ENCODE results near the gene CACHD1. TPM values are rescaled to one million over a fixed set of nuclear protein-coding genes. Genes with fewer than 3 reads are reported as not detected.

The CACHD1 gene
- polyA plus RNA-seq, 2 of the 4 experiments (the other 2 are of a cell fraction) = 0.72 to 1.6 TPM

GRCh38 chr1:64594446-64594845 is 124.5 kb downstream of the CACHD1 start:
- 94% methylated on average over 4 of the region's 4 CpGs for WGBS (ENCODE audit: missing lambda C conversion rate)
- no peak for ATAC-seq
- ChIA-PET POLR2A (no interaction called here), CTCF (no interaction called here)
- Histone ChIP-seq H3K4me3 (no peak overlapping the region), H3K9me3 (no peaks in the 10 kb centered on the region), H3K4me1 (peaks cover 37% of the 10 kb centered on the region), H3K27ac (no peak overlapping the region), H3K4me2 (no peak overlapping the region)
- DNase-seq (ENCODE audit: low read depth in 1 of 2, low spot score in 1 of 2) = no peak
- TF ChIP-seq JUN (IDR thresholded peaks at IDR 0.05) = no peak
- TF ChIP-seq CHD2 (IDR thresholded peaks at IDR 0.05; ENCODE audit: low read length, partially characterized antibody) = no peak
- TF ChIP-seq ESRRA (IDR thresholded peaks at IDR 0.05; ENCODE audit: borderline replicate concordance, low read length) = no peak
- no peak for TF ChIP-seq KDM5A (IDR thresholded peaks at IDR 0.05)
- no peak for TF ChIP-seq POLR2A (IDR thresholded peaks at IDR 0.05; ENCODE audit: low read length)
- TF ChIP-seq POLR2AphosphoS2 (conservative IDR thresholded peaks at IDR 0.05; ENCODE audit: low read length) = no peak
- no peak for TF ChIP-seq ATOH8 (CRISPR knock-in tag; IDR thresholded peaks at IDR 0.05; ENCODE audit: low read depth)
- no peak for TF ChIP-seq JUNB (IDR thresholded peaks at IDR 0.05)
- no peak for FAIRE-seq

- ChIA-PET POLR2A (no interaction called here), CTCF (interaction anchor here (0.6 kb wide), 1 partner anchor 250 kb away, joined by 3 read pairs; no protein-coding TSS in a partner anchor)
- Histone ChIP-seq H3K27ac (peak overlapping the region in 1 of 2 experiments; percentile 56; a peak in 1 of 6 replicates), H3K4me3 (no peak overlapping the region), H3K4me1 (peaks cover 37% of the 10 kb centered on the region), H3K4me2 (peak overlapping the region; percentile 69), H3K9me3 (no peaks in the 10 kb centered on the region)
- 34% methylated on average over 5 of the region's 5 CpGs for WGBS (ENCODE audit: missing lambda C conversion rate)
- peak in 1 of 2 experiments; percentile 29 for DNase-seq (ENCODE audit: low read depth in 1 of 2, low spot score in 1 of 2)
- TF ChIP-seq ELK1 (IDR thresholded peaks at IDR 0.05; ENCODE audit: low read depth, low read length) (no peak), EHF (CRISPR knock-in tag; IDR thresholded peaks at IDR 0.05) (no peak), EP300 (IDR thresholded peaks at IDR 0.05) (peak in 1 of 2 experiments; percentile 28; a peak in 1 of 5 replicates), CHD4 (IDR thresholded peaks at IDR 0.05; ENCODE audit: borderline replicate concordance) (no peak), GATA3 (IDR thresholded peaks at IDR 0.05; ENCODE audit: borderline replicate concordance) (peak; percentile 87), BCL3 (IDR thresholded peaks at IDR 0.05) (0 out of 3 replicates have a peak, but pooled peaks have one; percentile 52), JUN (IDR thresholded peaks at IDR 0.05) (0 out of 5 replicates have a peak, but pooled peaks of 1 of the 2 experiments have one; percentile 21)
- FAIRE-seq = no peak
- ATAC-seq = peak in 1 of 2 experiments; percentile 44; a peak in 2 of 6 replicates
Measured at GRCh38 chr1:64595871-64596515, 126.1 kb downstream of the CACHD1 start.

GRCh38 chr1:64597113-64597512 is 127.2 kb downstream of the CACHD1 start:
- CTCF ChIA-PET = no interaction called here
- POLR2A ChIA-PET = no interaction called here
- H3K4me3 ChIP-seq = no peak overlapping the region
- peaks cover 37% of the 10 kb centered on the region for H3K4me1 ChIP-seq
- WGBS (ENCODE audit: missing lambda C conversion rate) = 83% methylated on average over 4 of the region's 4 CpGs
- peak overlapping the region in 1 of 2 experiments; percentile 56; a peak in 3 of 6 replicates for H3K27ac ChIP-seq
- peak overlapping the region; percentile 69; the same call in 2 of the 3 replicates for H3K4me2 ChIP-seq
- DNase-seq (ENCODE audit: low read depth in 1 of 2, low spot score in 1 of 2) = no peak
- H3K9me3 ChIP-seq = no peaks in the 10 kb centered on the region
- FAIRE-seq = no peak
- ATAC-seq = no peak
- TF ChIP-seq HES2 (IDR thresholded peaks at IDR 0.05) (no peak), SMC3 (IDR thresholded peaks at IDR 0.05) (no peak), EHMT2 (IDR thresholded peaks at IDR 0.05; ENCODE audit: low read depth) (no peak), TFCP2L1 (CRISPR knock-in tag; IDR thresholded peaks at IDR 0.05) (no peak), KDM5A (IDR thresholded peaks at IDR 0.05) (no peak), REST (IDR thresholded peaks at IDR 0.05) (no peak), PBX3 (IDR thresholded peaks at IDR 0.05) (no peak), ATOH8 (CRISPR knock-in tag; IDR thresholded peaks at IDR 0.05; ENCODE audit: low read depth) (no peak), EHF (CRISPR knock-in tag; IDR thresholded peaks at IDR 0.05) (no peak), MAZ (IDR thresholded peaks at IDR 0.05; ENCODE audit: borderline replicate concordance, low read depth, low read length) (no peak), CHD2 (IDR thresholded peaks at IDR 0.05; ENCODE audit: low read length, partially characterized antibody) (no peak), NPAS2 (CRISPR knock-in tag; IDR thresholded peaks at IDR 0.05; ENCODE audit: borderline replicate concordance) (no peak), POLR2AphosphoS2 (conservative IDR thresholded peaks at IDR 0.05; ENCODE audit: low read length) (no peak), SREBF2 (IDR thresholded peaks at IDR 0.05) (no peak)
